HG02623 (cell line): ENCODE measurements around the gene INSR.
A peak's percentile ranks its signal among the peaks of the same experiment; 100 is the strongest.
"Not testable (repeated sequence)": the region's sequence is repeated elsewhere in the genome, so short reads cannot be mapped to it uniquely, and the experiment has no call there.

ENCODE experiments used
- ATAC-seq: cut with Tn5 transposase; IDR thresholded peaks from one replicate; pipeline ENCODE4 v1.9.1; 2021; ENCODE audit warnings: moderate library complexity; ENCODE audit not compliant: unreplicated experiment

Gene INSR

DNA sequence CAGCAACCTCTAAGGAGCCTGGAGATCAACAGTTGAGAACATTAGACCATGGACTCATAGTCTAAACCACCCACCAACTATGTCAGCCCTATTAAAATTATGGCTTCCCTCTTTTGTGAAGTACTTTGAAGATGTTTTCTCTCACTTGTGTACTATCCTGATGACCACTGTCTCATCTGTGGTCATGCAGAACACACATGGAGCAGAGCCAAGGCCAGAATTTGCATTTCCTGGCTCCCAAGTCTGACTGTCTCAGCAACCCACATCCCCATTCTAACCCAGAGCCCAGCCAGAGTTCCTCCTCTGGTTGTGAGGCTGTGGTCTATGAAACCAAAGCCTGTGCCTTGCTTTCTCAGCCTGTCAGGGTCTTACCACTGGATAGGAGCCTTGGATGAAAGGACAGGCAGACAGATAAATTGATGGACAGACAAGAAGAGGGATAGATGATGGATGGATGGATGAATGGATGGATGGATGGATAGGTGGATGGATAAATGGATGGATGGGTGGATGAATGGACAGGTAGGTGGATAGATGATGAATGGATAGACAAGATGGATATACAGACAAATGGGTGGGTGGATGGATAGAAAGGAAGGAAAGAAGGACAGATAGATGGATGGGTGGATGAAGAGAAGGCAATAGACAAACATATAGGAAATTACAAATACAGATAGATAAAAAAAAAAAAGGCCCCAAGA, 189.3 kb downstream of the INSR start:
- ATAC-seq: no peak

DNA sequence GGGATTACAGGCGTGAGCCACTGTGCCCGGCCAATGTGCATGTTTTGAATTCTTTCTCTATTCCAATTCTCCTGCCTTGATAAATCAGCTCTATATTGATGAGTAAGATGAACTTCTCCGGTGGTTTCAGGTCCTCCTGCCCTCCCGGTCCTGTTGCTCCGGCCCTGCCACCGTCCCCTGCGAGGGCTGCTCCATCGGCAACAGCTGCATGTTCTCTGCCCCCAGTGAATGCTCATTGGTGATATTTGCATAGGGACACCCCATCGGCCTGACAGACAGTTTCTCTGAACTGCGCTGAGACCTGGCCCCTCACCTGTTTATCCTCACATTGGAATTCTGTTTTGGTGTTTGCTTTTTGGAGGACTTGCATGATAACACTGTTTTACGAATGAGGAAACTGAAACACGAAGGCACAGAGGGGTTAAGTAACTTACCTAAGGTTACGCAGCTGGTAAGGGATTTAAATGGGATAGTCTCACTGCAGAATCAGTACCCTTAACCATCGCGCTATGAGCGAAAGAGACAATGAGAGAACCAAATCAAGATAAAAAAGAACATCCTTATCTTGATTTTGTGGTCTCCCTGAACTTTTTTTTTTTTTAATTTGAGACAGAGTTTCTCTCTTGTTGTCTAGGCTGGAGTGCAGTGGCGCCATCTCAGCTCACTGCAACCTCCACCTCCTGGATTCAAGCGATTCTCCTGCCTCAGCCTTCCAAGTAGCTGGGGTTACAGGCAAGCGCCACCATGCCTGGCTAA, 192.5 kb downstream of the INSR start:
- ATAC-seq: no peak

DNA sequence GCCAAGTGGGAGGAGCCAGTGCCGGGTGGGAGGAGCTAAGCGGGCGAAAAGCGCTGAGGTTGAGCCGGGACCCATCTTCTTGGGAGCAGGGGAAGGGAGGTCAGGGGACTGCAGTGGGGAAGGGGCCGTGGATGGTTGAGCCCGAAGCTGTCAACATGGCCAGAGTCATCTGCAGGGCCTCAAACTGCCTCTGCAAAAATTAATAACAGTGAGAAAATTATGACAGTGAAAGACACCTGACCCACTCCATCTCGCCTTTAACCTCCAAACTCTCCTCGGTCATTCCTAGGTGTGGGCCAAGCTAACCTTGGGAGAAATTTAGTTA, 194.7 kb downstream of the INSR start:
- ATAC-seq: no peak

DNA sequence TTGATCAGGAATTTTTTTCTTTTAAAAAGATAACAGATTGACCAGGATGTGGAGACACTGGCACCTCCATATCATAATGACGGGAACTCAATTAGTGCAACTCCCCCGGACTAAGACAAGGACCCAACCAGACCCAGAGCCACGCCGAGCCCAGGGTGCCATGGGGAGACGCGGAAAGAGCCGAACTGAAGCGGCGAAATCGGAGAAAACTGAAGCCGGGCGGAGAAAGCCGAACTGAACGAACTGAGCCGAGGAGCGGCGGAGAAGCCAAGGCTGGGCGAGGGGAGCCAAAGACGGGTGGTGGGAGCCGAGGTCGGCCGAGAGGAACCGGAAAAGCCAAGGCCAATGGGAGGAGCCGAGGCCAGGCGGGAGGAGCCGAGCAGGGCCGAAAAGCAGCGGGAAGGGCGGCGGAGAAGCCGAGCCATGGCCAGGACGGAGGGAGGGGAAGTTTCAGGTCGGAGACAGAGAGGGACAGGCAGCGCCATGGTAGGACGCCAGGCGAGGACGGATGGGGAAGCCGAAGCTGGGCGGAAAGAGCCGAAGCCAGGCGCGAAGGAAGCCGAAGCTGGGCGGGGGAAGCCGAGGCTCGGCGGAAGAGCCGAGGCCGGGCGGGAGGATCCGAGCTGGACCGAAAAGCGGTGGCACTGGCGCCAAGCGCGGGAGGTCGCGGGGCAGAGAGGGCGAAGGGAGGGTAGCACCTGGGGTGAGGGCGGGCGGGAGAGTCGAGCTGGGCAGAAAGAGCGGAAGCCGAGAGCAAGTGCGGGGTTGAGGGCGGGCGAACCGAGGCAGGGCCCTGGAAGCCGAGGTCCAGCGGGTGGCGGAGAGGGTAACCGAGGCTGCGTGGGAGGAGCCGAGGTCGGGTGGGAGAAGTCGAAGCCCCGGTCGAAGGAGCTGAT, 195.3 kb downstream of the INSR start:
- ATAC-seq: peak; percentile 81

DNA sequence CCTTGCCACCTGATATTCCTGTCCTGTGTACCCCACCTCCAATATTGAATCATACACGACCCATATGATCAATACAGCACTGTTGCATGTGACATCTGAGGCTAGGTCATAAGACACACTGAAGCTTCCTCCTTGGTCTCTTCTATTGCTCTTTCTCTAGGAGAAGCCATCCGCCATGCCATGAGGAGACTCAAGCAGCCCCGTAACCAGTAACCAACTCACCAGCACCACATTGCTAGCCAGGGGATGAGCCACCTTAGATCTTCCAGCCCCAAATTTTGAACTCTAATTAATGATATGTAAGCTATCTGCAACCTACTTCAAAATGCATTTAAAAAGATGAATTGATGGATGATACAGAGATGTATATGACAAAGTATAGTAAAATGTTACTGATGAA, 196.1 kb downstream of the INSR start:
- ATAC-seq: no peak

DNA sequence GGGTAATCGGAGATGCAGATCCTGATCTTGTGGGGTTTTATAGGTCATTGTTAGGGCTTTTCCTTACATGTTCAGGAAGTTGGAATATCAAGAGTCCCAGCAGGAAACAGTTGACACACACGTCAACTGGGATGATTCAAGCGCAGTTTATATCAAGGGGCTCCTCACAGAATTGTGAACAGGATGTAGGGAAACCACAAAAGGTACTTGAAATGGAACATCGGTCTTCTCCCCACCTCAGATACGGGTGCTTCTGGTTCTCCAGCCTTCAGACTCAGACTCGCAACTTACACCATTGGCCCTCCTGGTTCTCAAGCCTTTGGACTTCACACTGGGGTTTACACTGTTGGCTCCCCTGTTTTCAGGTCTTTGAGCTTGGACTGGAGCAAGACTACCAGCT, 205.2 kb downstream of the INSR start:
- ATAC-seq: no peak

DNA sequence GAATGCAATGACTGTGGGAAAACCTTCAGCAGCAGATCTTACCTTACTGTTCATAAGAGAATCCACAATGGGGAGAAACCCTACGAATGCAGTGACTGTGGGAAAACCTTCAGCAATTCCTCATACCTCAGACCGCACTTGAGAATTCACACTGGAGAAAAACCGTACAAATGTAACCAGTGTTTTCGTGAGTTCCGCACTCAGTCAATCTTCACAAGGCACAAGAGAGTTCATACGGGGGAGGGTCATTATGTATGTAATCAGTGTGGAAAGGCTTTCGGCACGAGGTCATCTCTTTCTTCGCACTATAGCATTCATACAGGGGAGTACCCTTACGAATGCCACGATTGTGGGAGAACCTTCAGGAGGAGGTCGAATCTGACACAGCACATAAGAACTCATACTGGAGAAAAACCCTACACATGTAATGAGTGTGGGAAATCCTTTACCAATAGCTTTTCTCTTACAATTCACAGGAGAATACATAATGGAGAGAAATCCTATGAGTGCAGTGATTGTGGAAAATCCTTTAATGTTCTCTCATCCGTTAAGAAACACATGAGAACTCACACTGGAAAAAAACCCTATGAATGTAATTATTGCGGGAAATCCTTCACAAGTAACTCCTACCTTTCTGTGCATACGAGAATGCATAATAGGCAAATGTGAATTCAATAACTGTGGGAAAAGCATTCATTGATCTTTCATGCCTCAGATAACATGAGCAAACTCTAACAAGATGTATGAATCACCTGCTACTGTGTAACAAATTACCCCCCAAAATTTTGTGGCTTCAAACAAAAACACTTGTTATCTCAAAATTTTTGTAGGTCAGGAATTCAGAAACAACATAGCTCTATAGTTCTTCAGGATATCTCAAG, 210.9 kb downstream of the INSR start:
- no peak for ATAC-seq

DNA sequence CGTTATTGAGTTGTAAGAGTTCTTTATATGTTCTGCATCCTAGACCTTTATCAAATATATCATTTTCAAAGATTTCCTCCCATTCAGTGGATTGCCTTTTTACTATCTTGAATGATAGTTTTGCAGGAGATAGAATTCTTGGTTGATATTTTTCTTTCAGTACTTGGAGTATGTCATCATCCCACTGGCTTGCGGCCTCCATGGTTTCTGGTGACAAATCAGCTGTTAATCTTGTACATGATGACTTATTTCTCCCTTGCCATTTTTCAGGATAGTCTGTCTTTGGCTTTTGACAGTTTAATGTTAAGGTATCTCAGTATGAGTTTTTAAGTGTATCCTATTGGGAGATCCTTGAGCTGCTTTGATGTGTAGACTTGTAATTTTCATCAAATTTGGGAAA, 216.2 kb downstream of the INSR start:
- ATAC-seq: no peak

DNA sequence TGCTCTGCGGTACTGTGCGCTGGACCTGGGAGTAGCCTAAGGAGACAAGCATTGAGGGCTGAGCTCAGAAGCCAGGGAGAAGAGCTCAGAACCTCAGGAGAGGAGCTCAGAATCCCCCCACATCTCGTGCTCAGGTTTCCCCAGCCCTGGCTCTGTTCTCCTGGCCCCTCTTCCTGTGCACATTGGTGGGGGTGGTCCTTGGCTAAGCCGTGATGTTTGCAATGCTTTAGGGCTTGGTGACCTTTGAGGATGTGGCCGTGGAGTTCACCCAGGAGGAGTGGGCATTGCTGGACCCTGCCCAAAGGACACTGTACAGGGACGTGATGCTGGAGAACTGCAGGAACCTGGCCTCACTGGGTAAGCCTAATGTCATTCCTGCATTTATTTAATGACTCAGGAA, 218.1 kb downstream of the INSR start:
- no peak for ATAC-seq

DNA sequence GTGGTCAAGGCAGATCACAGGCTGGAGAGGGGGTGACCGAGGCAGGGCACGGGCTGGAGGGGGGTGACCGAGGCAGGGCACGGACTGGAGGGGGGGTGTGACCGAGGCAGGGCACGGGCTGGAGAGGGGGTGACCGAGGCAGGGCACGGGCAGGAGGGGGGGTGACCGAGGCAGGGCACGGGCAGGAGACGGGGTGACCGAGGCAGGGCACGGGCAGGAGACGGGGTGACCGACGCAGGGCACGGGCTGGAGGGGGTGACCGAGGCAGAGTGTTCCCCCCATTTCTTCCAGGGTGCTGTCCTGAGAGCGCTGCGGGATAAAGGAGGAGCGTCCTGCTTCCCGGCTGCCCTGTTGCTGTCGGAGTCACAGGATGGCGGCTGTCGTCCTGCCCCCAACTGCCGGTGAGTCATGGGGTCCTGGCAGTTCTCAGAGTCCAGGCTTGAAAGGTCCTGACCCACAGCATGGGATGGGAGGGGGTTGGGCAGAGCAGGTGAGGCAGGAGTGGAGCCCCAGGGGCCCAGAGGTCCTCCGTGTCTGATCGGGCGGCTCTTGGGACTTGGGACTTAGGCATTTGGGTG, 219.4 kb downstream of the INSR start:
- ATAC-seq: no peak

DNA sequence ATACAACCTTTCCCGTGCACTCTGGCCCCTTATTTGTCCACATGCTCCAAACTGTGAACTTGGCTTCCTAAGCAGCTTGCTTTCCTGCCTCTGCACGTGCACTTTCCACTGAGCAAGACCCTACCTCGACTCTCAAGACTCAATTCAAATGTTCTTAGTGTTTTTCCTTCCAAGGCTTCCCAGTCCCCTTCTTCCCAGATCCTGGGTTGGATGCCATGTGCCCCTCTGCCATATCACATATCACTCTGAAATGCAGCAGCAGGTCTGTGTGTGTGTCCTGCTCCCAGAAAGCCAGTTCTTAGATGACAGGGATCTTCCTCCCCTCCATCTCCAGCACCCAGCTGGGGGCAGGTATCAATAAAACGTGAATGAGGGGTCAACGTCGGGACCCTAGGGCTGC, 221.7 kb downstream of the INSR start:
- ATAC-seq: no peak

DNA sequence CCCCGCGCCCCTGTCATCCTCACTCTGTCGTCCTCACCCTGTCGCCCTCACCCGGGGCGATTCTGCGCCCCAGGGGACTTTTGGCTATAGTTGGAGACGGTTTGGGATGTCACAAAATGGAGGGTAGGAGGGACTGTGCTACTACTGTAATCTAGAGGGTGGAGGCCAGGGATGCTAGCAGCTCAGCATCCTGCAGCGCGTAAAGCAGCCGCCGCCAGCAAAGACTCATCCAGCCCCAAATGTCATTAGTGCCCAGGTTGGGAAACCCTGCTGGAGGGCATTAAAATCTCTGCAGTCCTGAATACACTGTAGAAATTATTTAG, 224.3 kb downstream of the INSR start:
- peak; percentile 22 for ATAC-seq

DNA sequence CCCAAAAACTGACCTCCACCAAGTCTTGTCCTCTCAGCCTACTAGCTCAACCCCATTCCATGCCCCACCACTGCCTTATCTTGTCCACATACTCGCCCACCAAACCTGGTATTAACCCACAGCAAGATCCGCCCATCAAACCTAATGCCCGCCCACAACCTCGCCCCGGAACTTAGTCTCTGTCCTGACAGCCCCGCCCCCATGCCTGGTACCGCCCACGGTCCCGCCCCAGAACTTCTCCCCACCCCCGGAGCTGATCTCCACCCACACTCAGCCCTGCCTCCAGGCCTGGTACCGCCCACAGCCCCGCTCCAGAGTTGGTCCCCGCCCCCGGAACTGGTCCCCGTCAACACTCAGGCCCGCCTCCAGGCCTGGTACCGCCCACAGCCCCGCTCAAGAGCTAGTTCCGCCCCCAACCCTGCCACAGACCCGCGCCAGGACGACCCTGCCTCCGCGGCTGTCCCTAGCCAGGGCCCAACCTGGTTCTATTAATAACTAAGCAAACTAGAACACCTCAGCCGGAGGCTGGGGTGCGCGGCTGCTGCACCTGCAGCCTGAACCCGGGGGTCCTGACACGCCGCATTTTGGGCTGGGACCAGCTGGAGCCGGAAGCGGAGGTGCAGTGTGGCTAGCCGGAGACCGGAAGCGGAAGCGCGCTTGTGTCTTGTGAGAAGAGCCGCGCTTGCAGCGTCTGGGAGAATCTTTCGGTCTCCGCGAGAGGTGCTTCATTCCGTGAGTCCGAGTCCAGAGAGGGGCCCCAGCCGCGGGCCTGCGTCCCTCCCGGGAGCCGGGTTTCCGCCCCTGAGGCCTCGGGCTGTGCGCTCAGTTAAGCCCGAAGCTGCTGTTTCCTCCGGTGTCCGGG, 224.9 kb downstream of the INSR start, which contains the start of gene ZNF557:
TSS of gene ZNF557 (plus strand) at position 662 of the 862 bp plus-strand sequence. CDS start 5,372 bp downstream, outside the sequence.
- ATAC-seq: peak; percentile 84

DNA sequence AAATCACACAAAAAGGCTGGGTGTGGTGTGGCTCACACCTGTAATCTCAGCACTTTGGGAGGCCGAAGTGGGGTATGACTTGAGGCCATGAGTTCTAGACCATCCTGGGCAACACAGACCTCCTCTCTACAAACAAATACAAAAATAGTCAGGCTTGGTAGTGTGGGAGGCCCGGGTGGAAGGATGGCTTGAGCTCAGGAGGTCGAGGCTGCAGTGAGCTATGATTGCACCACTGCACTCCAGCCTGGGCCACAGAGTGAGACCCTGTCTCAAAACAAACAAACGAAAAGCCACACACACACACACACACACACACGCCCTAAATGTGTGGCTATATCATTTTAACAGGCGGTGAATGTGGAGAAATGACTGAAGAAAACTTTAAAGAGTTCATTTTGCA, 225.6 kb downstream of the INSR start:
- ATAC-seq: no peak

DNA sequence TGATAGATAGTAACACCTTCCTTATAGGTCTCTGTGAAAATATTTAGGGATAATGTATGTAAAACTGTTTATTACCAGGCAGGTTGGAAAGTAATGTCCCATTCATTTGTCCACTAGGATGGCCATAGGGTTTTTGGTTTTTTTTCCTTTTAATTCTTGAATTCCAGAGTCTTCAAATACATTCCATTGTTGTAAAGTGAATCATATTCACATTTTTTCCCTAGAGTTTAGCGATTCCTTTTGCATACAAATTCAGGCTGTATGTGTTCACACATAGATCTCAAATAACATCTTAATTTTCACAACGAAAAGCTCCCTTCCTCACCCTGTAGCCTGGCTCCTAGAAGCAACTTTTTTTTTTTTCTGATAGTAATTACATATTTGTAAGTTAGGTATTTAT, 226.5 kb downstream of the INSR start:
- no peak for ATAC-seq

DNA sequence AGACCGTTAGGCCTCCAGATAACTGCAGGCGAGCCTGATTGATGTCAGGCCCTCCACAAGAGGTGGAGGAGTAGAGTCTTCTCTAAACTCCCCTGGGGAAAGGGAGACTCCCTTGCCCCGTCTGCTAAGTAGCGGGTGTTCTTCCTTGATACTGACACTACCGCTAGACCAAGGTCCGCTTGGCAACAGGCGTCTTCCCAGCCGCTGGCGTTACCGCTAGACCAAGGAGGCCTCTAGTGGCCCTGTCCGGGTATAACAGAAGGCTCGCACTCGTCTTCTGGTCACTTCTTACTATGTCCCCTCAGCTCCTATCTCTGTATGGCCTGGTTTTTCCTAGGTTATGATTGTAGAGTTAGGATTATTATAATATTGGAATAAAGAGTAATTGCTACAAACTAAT, 227.1 kb downstream of the INSR start:
- ATAC-seq: not testable (repeated sequence)

DNA sequence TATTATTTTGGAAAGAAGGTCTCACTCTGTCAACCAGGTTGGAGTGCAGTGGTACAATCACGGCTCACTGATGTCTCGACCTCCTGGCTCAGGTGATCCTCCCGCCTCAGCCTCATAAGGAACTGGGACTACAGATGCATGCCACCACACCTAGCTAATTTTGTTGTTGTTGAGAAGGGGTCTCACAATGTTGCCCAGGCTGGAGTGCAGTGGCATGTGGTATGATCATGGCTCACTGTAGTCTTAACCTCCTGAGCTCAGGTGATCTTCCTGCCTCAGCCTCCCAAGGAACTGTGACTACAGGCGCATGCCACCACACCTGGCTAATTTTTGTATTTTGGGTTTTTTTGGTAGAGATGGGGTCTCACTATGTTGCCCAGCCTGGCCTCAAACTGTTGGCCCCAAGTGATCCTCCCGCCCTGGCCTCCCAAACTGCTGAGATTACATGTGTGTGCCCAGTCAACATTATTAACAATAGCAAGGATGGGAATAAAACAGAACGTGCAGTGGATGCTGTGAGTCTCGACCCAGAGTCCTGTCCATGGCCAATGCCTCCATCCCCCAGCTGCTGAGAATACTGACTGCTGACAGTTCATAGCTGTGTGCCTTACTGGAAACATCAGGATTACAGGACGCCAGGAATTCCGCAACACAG, 230.3 kb downstream of the INSR start:
- ATAC-seq: no peak

DNA sequence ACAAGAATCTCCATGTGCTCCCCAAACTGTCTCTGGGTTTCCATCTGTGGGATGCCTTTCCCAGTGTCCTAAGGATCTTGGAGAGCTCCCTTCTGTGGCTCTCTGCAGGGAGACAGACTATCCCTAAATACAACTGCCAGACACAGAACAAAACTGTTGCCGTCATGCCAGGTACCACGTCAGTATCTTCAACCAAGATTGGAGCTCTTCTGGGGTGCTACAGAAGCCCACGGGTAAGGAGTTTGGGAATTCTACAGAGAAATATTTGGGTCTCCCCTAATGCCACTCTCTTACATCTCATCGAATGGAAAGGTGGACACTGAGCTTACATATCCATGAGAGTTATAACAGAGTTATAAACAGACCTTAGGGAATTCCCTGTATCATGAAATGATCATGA, 230.9 kb downstream of the INSR start:
- ATAC-seq: no peak
